SIG-M5 (cell line): ENCODE measurements around the gene SHC1.
A peak's percentile ranks its signal among the peaks of the same experiment; 100 is the strongest.

Source experiments
- DNase-seq: peaks from one replicate; lab custom pipeline; 2025; lab: John Stamatoyannopoulos, UW

The SHC1 gene

DNA sequence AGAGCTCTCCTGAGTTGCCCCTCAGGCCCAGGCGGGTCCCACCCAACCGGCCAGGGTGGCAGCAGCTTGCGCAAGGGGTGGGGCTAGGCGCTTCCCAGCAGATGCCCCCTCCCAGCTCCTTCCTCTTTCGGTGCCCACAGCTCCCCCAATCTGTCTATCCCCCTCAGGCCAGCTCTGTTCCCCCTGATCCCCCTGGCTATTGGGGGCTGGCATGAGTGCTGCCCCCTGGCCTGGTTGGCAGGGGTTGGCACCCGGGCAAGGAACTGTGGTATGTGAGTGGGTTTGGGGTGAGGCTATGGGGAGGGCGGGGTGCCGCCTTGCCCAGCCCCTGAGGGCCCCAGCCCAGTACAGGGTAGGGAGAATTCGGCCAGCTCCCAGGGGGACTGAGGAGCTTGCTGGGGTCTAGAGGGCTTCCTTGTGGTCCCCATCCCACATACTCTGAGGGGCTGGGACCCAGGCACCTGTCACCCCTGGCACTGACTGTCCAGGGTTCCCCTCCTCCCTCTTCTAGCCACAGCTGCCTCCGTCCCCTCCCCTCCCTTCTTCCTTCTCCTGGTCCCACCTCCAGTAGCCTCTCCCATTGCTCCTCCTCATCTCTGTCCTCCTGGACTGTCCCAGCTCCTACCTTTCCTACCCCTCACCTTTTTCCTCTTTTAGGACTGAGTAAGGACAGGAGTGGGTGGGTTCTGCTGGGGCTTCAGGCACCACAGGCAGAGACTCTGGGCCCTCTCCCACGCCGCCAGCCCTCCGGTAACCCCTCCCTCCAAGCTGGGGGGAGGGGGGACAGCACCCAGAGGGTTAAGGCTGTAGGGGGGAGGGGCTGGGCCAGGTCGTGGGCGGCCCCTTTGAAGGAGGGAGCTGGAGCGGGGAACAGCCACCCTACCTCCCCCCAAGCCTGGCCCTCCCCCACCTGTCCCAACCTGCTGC, 37.7 kb upstream of the SHC1 start:
- no peak for DNase-seq

DNA sequence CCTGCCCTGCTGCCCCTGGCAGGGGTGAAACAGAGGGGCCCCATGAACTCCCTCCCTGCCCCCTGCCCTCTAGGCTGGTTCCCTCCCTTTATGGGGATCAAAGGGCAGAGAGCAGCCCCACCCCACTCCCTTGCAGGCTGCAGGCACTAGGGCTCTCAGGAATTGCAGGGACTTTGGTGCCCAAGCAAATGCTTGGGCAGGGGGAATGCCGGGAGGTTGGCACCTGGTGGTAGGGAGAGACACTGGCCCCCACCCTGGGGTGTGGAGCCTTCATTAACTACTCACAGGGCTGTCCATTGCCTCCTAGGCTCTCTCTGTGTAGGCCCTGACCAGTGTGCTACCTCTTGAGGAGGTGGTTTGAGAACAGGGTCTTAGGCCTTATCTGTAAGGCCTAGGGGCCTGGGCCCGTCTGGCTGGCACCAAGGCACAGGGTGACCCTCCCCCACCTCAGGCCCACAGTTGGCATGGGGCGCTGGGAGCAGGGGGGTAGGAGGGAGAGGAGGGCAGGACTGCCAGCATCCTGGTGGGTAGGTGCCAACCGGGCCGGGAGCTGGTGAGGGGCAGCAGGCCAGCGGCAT, 36.8 kb upstream of the SHC1 start:
- no peak for DNase-seq

DNA sequence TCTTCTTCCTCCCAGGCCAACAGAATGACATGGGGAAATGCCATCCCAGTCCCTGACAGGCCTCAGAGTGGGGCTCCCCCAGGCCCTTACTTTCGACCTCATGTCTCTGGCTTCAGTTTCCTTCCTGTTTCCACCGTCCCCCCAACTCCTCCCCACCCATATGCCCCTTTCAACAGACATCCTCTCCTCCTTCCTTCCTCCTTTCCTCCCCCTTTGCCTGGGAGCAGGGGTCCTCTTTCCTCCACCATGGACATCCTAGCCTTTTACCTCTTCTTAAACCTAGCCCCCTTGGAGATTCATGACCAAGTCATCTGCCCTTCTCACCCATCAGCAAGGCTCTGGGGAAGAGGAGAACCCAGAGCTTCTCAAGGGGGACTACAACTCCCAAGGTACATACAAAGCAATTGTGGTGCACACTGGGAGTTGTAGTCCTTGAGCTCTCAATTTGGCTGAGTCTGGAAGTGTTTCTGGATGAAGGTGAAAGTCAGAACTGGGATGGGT, 36.1 kb upstream of the SHC1 start:
- no peak for DNase-seq

DNA sequence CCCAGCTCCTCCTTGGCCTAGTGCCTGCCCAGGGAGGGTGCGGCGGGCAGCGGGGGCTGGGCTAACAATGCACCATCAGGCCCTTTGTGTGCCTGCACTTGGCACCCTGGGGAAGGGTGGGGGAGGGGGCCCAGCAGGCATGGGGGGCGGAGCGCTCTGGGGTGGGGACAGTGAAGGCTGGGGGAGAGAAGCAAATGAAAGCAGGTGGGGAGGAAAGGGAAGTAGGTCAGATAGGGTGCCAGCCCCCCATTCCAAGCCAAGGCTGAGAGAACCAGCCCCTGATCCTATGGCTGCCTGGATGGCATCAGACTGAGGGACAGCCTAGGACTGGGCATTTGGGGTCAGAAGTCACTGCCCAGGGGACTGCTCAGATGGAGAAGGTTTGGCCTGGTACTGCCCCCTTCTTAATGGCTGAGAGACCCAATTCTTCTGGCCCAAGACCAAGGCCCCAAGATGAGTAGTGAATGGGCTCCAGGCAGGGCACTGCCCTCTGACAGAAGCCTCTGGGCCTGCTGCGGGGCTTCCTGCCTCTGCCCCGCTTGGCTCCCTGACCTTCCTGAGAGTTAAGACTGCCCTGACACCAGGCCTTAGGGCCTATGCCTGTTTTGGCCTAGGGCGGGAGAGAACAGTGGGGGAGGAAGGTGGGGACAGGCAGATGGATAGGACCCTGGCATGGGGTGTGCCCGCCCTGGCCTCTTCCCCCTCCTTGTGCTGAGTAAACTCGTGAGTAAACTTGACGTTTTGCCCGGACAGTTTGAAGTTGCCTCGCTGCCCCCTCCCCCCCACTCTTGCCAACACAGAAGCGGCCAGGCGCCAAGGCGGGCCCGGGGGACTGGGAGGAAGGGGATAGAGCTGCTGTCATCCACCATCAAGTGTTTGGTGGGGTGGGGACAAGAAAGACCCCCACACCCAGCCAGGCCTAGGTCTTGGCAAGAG, 34.8 kb upstream of the SHC1 start:
- no peak for DNase-seq

DNA sequence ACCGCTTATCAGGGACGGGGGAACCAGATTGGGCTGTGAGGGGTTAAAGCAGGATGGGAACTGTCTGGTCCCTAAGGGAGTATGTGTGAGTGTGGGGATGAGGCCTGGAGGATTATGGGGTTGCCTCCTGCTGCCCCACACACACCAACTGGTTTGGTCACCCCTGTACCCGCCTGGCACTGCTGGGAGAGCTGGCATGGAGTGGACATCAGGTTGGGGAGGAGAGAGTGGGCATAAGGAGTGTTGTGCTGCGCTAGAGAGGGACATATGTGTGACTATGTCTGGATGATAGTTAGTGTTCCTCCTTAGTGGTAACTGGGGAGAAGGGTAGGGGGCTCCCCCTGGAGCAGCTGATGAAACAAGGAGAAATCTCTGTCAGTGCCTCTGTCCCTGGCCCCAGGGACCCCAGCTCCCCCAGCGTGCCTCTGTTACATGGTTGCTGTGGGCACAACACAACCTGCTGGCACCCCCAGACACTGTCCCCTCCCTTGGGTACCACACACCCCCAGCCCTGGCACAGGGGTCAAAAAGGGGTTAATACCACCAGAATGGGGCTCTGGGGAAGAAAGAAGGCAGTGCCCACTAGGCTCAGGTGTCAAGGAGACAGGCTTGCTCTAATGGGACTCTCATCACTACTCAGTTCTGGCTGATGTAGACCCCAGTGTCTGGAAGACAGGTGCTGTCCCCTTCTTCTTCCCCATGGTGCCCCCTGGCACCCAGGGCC, 34.0 kb upstream of the SHC1 start:
- no peak for DNase-seq

DNA sequence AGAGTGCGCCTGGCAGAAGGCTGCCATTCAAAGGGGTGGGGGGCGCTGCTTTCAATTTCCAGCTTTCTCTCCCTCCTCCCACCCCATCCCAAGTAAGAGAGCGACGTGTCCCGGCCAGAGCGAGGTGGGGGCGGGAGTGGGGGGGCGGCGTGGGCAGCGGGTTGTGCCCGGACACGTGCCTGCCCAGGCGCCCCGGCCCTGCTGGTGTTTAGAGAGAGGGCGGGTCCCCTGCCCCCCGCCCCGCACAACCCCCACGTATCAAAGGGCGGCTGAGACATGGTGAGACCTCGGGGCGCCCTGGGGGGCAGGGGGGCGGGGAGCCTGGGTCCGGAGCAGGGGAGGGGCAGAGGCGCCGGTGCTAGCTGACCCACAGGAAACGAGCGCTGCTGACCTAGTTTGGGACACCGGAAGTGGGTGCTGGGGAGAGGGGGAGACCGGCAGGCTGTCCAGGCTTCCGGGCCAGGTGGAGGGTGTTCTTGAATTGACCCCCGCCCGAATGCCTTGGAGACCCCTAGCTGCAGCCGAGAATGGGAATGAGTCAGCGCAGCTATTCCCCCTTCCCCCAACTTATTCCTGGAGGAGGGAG, 33.3 kb upstream of the SHC1 start:
- no peak for DNase-seq

DNA sequence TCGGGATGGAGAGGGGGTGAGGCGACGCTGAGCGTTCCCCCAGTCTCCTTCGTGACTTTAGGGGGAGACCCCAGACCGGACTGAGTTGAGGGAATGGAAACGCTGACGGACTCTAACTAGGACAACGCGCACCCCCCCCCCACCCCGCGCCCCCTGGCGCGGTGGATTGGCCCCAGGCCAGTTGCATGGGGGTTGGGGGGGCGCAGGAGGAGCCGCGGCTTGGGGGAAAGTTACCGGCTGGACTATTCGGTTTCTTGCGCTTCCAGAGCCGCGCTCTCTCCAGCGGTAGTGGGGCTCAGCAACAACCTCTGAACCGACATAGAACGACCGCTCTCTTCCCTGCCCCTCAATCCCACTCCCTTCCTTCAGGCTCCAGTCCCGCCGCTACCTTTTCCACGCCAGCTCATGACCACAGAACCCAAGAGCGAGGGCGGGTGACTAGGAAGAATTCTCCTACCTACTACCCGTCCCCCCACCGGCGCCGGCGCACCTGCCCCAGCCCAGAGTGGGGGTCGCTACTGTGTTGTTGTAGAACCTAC, 32.7 kb upstream of the SHC1 start:
- DNase-seq = no peak

DNA sequence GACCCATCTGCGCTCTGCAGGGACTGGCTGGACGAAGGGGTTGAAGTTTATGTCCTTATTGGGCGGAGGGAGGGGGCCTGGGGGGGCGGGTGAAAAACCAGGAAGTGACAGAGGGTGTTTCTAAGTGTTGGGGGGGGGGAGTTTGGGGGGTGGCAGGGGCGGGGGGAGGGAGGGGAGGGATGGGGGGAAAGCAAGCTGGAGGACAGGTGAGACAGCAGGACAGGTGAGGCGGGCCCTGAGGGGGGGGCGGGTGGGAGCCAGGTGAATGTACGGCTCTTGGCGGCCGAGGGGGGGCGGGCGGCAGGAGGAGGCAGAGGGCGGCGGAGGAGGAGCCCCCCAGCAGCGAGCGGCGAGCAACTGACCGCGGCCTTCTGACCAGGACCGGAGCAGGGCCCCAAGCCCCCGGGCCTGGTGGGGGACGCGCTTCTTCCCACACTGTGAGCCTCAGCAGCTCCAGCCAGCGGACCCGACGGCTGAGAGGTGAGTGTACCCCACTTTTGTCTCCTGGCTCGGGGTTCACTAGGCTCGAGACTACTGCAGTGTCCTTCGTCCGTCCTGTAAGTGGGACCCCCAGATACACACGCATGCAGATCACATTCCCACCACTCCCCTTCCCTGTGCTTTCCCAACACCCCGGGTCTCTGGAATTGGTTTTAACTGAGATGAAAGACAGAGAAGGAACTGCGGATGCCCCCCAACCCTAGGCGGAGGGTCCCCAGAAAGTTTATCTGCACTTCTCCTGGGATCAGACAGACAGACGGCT, 32.1 kb upstream of the SHC1 start, which contains the start of gene ZBTB7B:
TSS of gene ZBTB7B (plus strand) at position 339 of the 763 bp plus-strand sequence. CDS start 11,859 bp downstream, outside the sequence.
- no peak for DNase-seq

DNA sequence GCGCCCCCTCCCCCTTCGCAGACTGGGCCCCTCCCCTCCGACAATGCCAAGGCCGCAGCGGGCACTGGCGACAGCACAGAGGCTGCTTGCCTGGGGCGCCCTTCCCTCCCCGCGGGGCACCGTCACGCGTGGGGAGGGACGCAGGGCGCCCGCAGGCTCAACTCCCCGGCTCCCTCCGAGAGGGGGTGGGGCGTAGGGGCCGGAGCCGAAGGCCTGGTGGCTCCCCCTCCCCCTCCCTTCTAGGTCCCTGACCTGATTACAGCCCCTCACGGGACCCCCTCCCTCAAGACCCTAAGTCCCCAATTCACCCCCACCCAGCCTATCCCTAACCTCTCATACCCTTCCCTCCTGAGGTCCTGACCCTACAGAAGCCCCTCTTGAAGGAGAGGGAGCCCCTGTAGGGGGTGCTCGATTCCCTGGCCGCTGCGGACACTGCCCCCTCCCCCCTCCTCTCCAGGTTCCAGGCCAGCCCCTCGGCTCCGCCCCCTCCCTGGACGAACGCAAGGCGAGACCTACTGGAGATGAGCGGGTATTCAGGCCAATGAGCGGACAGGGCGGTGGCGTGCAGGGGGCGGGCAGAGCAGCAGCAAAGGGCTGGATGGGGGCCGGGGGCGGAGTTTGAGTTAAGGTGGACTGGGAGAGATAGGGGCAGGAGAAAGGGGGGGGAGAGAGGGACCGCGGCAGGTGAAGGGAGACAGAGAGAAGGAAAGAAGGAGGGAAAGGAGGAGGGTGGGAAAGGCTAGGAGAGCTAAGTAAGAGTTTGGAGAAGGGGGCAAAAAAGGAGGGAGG, 31.3 kb upstream of the SHC1 start:
- DNase-seq = peak; percentile 98

DNA sequence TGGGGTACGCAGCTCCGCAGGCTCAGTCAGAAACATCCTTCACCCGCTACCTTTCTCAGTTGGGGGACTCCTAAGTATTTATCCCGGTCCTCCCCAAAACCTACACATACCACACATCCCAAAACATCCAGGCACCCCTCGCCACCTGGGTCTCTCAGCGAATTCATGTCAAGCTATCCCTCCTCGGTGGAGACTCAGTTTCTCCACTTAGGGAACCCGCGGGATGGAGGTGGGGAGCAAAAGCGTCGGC, 30.8 kb upstream of the SHC1 start:
- no peak for DNase-seq

DNA sequence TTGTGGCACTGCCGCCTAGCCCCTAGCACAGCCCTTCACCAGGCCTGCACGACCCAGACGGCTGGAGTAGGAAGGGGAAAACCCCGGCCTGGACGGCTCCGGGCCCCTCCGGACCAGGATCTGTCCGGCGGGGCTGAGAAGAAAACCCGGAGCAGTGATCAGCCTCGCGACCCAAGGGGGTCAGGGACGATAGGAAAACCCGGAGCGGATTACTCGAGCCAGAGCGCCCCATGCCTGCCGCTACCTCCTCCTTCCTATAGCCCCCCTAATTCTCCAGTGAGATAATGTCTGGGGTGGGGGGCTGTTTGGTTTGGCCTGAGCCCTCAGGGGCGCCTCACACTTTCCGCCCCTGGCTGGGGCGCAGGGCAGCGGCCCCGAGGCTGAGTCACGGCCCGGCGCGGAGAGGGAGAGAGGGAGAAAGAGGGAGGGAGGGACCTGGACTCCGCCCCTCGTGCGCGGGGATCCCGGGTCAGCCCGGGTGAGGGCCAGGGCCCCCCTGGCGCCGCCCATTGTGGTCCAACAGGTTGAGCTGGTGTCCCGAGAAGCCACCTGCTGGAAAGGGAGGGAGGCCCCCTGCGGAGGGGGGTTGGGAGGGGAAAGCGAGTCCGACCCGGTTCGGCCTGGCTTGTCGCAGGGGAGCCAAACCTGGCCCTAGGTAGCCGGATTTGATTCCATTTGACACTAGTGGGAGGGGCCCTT, 30.3 kb upstream of the SHC1 start:
- no peak for DNase-seq

DNA sequence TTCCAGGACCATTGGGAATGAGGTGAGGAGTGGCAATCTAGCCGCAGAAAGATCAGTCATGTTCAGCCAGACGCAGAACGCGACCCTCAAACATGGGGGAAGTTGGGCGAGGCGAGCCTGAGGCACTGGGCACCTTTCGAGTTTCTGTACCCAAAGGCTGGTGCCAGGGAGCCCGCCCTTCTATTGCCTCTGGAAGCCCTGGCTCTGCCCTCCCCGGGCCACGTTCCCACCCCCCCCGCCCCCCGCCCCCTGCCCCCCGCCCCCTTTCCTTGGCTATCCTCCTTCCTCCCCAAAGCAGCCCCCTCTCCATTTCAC, 29.8 kb upstream of the SHC1 start:
- no peak for DNase-seq

DNA sequence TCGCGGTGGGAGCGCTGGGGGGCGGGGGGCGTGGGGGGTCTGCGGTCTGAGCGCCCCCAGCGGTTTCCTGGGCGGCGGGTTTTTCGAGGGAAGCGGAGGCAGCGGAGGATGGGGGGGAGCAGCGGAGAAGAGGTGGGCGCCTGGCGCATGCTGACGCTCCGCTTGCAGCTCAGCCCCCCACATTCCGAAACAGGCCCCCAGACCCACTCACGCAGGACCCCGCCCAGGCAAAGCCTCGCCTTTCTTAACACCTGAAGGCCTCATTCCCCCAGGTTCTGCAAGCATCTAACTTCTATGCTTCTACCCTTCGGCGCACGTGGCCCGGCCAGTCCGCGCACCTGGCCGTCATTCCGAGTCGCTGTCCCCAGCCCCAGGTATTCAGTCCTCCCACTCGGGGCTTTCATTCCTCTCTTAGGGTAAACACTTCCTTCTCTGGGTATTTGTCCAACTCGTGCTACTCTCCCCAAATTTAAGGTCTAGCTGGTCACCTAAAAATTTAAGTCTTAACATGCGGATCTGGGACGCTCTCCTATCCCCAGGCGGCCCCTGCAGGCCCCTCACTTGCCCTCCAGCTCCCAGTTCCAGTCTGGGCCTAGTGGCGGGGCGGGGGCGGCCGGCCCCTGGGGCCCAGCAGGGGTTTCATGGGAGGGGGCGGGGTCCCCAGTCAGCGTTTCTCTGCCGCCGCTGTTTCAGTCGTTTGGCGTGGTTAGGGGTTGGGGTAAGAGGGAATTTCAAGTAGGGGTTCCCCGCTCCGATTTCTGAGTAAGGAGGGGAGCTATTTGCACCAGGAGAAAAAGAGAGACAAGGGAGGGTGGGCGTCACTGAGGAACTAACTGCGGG, 29.2 kb upstream of the SHC1 start:
- DNase-seq = no peak

DNA sequence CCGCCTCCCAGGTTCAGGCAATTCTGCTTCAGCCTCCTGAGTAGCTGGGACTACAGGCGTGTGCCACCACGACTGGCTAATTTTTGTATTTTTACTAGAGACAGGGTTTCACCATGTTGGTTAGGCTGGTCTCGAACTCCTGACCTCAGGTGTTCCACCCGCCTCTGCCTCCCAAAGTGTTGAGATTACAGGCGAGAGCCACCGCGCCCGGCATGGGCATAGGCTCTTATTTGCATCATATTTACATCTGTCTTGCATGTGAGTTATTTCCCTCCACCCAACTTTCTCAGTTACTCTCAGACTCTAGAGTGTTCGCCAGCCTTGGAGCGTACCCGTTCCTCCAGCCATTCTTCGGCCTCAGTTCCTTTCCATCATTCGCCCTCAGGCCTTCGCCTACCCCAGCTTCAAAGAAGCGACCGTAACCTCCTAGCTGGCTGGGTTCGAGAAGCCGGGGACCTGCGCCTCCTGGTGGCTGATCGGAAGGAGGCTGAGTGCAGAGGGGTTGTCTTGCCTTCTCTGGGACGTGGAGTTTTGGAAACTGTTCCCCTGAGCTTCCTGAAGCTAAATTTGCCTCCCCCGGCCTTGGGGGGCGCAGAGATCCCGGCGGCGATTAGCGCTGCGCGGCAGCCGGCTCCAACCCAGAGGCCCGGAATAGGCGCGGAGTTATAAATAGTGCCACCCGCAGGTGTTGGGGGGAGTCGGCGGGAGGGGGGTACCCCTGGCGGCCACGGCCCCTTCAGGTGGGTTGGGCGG, 28.4 kb upstream of the SHC1 start:
- no peak for DNase-seq

DNA sequence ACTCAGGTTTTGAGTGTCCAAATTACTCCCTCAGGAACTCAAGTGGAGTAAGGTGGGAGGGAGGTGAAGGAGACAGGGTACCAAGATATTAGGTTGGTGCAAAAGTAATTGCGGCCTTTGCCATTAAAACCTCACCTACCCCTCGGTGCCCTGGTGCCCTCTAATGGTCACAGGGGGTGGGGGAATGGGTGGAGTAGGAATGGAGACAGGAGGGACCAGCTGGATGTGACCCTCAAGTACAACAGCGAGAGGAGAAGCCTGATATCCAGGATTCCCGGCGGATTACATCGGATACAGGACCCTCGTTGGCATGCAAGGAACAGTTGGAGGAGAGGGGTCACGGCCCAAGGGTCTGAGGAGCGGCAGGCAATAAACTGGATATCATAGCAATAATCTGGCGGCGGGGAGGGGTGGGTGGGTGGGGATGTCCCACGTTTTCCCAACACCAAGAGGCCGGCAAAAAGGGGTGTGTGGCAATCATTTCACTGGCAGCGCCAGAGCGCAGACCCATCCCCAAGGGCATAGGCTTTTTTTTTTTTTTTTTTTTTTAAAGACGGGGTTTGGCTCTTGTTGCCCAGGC, 27.7 kb upstream of the SHC1 start:
- no peak for DNase-seq

DNA sequence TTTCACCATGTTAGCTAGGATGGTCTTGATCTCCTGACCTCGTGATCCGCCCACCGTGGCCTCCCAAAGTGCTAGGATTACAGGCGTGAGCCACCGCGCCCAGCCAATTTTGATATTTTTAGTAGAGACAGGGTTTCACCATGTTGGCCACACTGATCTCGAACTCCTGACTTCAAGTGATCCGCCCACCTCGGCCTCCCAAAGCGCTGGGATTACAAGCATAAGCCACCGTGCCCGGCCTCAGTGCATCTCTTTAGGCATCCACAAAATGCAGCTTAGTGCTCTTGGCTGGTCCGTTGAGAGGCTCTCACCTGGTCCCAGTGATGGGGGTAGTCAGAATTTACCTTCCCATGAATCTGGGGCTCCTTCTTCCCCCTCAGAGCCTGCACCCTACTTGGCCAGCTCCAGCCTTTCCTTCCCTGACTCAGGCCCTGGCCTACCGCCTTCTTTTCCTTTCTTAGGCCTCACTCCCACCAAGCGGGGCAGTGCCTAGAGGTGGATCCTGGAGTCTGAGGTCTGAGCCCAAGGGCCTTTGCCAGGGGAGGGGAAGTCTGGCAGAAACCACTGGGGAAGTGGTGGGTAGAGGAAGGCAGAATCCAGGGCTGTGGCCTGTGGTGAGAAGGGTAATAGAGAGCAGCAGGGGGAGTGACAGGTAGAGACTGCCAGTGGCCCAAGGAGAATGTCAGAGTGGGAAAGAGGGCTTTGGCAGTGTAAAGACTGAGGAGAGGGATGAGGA, 26.6 kb upstream of the SHC1 start:
- no peak for DNase-seq
